OCI-M2 (cell line): ENCODE data around the gene TRIM52.

ENCODE experiments used
- DNase-seq: peaks from one replicate; lab custom pipeline; 2025; ENCODE audit not compliant: unreplicated experiment; lab: John Stamatoyannopoulos, UW

The TRIM52 gene

DNA sequence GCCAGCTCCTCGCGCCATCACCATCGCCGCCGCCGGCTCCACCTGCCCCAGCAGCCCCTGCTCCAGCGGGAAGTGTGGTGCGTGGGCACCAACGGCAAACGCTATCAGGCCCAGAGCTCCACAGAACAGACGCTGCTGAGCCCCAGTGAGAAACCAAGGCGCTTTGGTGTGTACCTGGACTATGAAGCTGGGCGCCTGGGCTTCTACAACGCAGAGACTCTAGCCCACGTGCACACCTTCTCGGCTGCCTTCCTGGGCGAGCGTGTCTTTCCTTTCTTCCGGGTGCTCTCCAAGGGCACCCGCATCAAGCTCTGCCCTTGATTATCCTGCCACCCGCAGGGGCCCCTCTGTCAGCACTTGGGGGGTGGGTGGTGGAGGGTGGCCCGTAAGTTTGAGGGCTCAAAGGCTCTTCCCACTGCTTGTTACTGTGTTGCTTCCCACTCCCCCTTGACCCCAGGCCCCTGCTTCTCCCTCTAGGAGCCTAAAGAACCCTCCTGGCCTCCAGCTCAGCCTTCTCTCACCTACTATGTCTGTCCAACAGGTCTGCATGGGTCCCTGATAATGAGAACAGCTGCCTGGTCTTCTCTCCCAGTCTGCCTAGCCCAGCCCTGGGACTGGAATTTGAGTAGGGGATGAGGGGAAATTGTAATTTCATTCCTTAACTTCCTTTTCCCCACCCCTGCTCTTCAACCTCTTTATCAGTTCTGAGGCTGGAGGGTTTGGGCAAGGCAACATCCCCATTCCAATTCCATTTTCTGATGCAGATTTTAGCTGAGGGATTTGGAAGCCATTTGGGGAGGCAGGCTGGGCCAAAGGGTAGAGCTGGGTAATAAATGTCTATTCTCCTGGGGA is 26.3 kb downstream of the TRIM52 start:
- DNase-seq, result no peak

DNA sequence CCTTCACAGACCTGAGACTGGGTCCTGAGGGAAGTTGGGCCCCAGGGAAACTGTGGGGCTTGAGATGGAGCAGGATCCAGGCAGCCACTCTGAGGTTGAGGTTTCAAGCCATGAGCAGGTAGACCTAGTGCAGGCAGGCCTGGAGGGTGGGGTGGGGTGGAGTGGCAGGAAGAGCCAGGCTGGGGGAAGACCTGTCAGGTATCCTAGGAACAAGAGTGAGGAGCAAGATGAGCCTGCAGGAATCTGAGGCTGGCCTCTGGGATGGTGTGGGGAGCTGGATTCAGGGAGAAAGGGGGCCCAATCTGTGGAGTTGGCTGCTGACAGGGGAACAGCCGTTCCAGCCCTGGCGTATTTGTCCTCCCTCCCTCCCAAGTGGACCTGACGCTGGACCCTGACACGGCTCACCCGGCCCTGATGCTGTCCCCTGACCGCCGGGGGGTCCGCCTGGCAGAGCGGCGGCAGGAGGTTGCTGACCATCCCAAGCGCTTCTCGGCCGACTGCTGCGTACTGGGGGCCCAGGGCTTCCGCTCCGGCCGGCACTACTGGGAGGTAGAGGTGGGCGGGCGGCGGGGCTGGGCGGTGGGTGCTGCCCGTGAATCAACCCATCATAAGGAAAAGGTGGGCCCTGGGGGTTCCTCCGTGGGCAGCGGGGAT is 27.0 kb downstream of the TRIM52 start:
- DNase-seq, result no peak

DNA sequence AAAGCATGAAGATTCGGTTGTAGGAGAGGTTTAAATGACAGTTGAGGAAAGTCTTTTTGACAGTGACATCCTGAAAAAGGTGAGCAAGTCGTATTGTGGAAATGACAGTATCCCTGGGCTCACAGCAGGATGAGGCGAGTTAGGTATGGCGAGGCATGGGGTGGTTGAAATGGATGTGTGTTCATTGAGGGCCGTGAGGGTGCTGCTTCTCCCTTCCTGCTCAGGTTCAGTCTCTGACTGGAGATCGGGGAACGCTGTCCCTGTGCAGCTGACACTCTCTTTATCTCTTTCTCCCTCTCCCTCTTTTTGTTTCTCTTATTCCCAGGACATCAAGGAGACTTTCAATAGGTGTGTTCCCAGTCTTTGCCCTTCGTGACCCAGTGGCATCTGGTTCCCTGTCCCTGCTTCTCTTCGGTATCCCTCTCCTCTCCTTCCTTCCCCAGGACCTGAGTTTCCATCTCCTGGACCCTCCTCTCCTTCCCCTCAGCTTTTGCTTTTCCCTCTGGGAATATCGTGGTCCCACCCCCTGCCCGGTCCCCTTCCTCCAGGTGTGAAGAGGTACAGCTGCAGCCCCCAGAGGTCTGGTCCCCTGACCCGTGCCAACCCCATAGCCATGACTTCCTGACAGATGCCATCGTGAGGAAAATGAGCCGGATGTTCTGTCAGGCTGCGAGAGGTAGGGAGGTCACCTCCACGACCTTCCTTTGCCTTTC is 27.7 kb downstream of the TRIM52 start:
- DNase-seq, result no peak

DNA sequence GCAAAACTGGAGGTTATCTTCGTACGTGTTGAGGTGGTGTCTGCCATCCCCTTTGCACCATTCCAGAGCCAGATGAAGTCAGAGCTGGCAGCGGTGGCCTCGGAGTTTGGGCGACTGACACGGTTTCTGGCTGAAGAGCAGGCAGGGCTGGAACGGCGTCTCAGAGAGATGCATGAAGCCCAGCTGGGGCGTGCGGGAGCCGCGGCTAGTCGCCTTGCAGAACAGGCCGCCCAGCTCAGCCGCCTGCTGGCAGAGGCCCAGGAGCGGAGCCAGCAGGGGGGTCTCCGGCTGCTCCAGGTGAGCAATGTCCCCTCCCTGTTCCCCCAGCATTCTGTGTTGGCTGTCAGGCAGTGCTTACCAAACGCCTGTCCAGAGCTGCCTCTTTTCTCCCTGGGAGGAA is 28.4 kb downstream of the TRIM52 start:
- DNase-seq, result no peak

DNA sequence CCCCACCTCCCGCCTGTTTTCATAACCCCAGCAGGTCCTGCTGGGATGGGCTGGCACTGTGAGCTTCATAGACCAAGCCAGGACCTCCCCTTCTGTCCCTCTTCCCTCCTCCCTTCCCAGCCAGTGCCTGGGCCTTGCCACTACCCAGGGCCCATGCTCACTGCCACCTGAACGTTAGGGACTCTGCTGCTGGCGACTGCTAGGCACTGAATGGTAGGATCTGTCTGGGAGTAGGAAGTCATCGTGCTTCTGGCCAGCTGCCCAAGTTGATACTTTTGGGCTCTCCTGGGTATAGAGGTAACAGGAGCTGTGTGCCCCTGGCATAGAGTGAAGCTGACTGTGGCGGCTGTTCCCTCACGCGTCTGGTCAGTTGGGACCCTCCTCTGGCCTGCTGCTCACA is 29.5 kb downstream of the TRIM52 start:
- no peak for DNase-seq

DNA sequence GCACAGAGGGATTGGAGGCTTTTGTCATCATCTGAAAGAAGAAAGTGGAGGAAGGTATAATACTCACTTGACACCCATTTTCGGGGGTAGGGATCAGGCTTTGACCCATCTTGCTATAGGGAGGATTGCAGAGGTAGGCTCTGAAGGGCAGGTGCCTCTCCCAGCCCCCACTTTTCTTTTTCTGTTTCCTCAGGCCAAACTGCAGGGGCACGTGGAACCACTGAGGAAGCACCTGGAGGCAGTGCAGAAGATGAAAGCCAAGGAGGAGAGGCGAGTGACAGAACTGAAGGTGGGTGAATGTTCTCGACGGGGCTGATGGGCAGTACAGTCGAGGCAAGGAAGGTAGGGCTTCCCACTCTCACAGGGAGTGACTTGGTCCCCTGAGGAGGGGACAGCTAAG is 30.4 kb downstream of the TRIM52 start:
- DNase-seq, result no peak

DNA sequence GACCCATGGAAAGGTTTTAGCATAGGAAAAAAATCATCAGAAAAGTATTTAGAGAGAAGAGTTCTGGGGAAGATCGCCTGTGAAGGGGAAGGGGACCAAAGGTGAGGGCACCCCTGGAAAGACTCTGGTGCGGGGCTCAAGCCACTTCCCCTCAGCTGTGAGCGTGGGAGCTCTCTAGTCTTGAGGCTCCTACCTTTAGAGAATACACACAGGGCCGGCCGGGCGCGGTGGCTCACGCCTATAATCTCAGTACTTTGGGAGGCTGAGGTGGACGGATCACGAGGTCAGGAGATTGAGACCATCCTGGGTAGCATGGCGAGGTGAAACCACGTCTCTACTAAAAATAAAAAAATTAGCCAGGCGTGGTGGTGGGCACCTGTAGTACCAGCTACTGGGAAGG is 30.9 kb downstream of the TRIM52 start:
- no peak for DNase-seq

DNA sequence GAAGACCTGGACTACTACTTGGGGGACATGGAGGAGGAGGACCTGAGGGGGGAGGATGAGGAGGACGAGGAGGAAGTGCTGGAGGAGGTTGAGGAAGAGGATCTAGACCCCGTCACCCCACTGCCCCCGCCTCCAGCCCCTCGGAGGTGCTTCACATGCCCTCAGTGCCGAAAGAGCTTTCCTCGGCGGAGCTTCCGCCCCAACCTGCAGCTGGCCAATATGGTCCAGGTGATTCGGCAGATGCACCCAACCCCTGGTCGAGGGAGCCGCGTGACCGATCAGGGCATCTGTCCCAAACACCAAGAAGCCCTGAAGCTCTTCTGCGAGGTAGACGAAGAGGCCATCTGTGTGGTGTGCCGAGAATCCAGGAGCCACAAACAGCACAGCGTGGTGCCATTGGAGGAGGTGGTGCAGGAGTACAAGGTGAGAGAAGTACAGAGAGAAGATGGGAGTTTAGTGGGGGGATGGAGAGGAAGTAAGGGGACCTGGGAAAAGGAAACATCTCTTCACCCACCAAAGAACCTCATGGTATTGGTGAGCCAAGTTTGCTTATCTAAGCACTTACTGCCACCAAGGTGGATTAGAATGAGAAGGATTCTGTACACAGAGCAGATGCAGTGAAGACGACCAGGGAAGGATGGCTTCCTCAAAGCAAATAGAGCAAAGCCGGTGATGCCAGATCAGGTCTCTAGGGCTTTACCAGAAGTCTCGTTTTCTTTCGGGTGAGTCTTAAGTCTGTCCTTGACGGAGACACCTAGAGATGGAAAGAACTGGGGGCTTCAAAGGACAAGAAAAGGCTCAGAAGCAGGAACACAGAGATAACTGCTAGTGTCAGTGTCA is 36.3 kb downstream of the TRIM52 start:
- no peak for DNase-seq

DNA sequence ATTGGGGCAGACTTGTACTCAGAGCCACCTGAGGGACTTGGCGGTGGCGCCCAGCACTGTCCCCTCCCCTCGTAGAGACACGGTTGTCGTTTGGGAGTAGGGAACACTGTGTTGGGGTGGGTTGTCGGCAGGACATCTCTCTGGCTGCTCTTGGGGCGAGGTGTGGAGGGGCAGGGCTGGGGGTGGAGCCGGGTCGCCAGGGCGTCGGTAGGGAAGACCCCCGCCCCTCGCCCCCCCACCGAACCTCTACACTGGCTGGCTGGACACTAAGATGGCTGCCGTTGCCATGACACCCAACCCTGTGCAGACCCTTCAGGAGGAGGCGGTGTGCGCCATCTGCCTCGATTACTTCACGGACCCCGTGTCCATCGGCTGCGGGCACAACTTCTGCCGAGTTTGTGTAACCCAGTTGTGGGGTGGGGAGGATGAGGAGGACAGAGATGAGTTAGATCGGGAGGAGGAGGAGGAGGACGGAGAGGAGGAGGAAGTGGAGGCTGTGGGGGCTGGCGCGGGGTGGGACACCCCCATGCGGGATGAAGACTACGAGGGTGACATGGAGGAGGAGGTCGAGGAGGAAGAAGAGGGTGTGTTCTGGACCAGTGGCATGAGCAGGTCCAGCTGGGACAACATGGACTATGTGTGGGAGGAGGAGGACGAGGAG is 37.1 kb downstream of the TRIM52 start:
- no peak for DNase-seq

DNA sequence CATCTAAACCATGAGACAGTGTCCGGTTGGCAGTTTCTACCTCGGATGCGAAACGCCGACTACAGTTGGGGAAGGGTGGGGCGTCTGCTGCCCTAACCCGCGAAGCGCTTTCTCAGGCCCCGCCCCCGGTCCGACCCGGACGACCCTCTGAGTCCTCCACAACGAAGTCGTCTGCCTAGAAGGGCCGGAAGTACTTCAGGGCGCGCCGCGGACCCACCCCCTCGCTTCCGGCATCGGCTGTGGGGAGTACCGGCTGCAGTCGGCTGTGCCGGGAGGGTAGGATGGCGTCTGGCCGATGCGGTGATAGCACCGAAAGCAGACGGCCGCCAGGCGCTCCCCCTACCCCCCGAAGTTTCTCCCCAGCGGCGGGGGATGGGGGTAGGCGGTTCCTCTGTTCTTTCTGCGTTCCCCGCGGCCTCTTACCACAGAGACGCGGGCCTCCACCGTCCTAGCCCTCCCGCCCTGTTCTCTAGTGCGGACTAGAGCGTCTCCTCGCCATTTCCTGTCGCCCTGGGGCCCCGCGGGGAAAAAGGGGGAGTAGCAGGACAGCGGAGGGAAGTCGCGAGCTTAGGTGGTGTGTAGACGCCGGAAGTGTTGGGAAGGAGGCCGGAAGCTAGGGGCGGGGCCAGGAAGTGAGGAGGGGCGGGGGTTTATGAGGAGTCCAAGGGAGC is 37.8 kb downstream of the TRIM52 start, which contains the start of gene TRIM41:
TSS of gene TRIM41 (plus strand) at position 224 of the 671 bp plus-strand sequence. CDS start 719 bp downstream, outside the sequence.
- DNase-seq, result no peak

DNA sequence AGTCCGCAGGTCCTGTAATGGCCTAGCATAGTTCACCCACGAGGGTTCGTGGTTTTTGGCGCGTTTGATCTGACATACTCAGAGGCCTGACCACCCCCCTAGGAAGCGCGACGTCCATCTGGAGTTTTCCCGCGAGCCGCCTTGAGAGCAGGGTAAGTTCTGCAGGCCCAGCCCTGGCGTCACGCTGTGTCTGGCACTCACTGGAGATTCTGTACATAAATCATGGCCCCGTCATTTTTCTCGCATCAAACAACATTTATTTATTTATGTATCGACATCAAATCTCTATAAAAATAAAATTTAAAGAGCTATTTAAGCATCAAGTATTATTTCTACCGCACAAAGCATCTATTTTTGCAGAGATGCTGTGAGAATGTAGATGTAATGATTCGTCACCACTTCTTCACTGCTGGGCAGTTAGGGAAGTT is 38.3 kb downstream of the TRIM52 start:
- DNase-seq, result no peak

DNA sequence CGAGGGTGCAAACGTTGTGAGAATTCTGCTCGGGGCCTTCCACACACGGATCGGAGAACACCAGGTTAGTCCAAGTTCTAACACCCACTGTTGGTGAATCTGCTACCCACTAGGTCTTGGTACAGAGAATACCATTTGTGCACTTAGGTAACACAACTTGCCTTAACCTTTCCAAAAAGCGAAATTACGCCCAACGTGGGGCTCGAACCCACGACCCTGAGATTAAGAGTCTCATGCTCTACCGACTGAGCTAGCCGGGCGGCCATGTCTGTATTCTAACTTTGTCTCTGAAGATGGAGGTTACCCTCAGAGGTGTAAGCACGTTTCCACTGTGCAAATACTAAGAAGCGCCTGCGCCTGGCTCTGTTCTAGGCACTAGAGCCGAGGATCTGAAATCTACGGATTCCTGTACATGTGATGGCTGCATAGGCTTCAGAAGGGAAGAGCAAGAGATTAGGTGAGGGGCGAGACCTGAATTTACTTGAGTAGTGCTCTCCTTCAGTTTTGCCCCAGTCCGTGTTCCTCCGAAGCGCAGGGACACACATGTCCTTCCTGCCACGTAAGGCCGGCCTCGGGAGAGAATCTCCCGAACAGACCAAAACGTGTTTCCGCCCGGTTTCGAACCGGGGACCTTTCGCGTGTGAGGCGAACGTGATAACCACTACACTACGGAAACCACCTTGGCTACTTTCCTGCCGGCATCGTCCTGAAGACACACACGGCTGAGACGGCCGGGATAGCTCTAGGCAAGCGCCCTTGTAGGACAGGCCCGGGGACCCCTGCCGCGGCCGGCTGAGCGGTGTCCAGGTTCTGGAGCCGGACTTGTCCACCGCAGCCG is 38.9 kb downstream of the TRIM52 start:
- DNase-seq, result no peak

DNA sequence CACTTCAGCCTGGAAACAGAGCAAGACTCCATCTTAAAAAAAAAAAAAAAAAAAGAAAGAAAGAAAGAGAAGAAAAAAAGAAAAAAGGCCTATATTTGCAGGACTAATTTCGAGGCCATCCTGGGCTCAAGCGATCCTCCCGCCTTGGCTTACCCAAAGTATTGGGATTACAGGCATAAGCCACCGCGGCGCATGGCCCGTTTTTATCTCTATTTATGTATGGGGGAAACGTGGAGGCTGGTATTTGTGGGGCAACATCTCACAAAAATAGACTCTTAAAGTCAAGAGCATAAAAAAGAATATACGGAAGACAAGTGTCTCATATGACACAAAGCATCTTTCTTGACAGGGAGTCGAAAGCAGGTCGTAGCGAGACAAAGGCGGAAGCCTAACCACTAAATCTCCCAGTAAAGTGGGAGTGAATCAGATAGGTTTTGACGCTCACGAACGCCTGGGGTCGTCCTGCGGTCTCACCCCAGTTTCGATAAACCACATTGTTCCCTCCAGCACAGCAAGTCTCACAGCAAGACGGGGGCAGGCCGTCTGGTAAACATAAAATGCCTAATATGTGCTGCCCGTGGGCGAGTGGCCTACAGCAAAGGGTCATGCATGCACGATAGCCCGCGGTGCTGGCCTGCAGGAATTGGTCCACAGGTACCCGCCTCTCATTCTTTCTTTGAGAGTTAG is 39.7 kb downstream of the TRIM52 start:
- DNase-seq, result no peak

DNA sequence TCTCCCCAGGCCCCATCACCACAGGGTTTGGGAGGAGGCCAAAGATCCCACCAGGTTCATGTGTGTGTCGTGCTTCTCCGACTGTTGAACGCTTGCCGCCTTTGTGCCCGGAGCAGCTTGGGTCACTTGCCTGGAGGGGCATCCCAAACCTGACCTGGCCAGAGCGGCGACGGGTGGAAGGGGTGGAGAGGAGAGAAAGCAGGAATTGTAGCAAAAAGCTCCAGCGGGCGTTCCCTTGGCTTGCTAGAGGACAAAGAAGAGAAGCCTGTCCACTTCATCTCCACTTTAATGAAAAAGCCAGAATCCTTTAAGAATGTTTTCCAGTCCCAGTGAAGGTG is 40.8 kb downstream of the TRIM52 start:
- DNase-seq, result no peak

DNA sequence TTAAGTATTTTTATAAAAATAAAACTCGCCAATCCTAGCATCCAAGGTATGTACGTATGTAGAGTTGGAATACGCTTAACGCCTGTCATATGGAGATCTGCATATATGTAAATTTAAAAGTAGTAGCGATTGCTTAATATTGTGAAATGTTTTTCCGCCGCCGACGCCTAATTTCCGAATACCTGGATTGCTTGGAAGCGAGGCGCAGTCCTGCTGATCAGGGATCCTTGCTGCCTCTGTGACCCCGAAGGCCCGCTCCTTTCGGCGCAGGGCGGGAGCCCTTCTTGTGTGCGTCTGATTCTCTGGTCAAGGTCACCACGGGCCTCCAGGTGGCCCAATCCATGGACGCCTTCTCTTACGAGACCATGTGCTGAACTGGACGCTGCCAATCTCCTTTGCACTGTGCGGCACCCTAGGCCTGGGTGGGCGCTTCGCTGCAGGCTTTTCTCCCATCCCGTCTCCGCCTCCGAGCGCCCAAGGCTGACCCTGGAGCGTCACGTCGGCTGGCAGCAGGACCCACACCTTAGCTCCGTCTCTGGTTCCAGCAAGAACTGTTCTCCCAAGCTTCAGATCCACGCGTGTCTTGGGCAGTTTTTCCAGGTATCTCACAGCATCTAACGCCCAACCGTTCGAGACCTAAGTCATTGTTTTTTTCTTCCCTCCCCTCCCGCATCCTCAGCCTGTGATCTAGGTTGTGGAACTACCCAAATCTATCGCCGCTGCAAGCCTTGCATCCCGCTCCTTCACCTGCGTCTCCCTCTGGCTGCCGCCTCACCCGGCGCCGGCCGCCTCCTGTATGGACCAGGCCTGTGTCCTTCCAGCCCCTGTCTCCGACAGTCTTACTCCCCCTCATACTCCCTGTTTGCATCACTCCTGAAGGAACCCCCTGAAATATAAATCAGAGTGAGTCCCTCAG is 41.4 kb downstream of the TRIM52 start:
- DNase-seq, result no peak

DNA sequence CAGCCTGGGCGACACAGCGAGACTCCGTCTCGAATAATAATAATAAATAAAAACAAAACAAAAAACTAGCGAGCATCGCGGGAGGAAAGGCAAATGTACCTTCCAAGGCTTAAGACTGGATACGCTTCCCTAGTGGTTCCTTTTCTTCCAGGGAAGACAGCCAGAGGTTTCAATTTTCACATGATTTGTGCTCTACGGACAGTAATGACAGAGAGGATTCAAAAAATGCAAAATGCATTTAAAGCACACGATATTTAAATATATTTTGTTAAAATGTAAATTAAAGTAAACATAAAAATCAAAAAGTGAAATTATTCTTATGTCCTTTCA is 42.2 kb downstream of the TRIM52 start:
- no peak for DNase-seq

DNA sequence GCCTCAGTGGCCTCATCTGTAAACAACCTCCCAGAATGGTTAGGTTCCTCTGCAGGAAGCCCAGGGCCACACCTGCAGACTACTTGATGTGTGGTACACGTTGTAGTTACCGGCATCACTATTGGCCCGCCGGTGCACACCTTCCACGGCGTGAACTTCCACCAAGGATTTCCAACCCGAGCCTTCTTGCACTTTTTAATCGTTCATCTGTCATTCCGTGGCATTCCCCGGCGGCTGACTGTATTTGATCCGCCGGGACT is 43.2 kb downstream of the TRIM52 start:
- no peak for DNase-seq
